ENCODE results near the gene TMX1.

TMX1 gene

GRCh38 chr14:51242545-51243490, 2.8 kb downstream of the TMX1 start:
- DNase-seq = no peak

- DNase-seq = no peak
Measured at GRCh38 chr14:51244591-51244990, 4.5 kb downstream of the TMX1 start.

- no peak for DNase-seq
Measured at GRCh38 chr14:51246032-51246431, 6.0 kb downstream of the TMX1 start.

GRCh38 chr14:51248016-51248987, 8.3 kb downstream of the TMX1 start:
- DNase-seq = peak in 1 of 2 donors; percentile 3

GRCh38 chr14:51251486-51251885, 11.4 kb downstream of the TMX1 start:
- DNase-seq = no peak

- DNase-seq = no peak
Measured at GRCh38 chr14:51253880-51254279, 13.8 kb downstream of the TMX1 start.

GRCh38 chr14:51258280-51258679, 18.2 kb downstream of the TMX1 start:
- no peak for DNase-seq

- DNase-seq = no peak
Measured at GRCh38 chr14:51258788-51259187, 18.7 kb downstream of the TMX1 start.

- DNase-seq = no peak
Measured at GRCh38 chr14:51260225-51260624, 20.2 kb downstream of the TMX1 start.

- DNase-seq = no peak
Measured at GRCh38 chr14:51261151-51261550, 21.1 kb downstream of the TMX1 start.

- DNase-seq = no peak
Measured at GRCh38 chr14:51262868-51263267, 22.8 kb downstream of the TMX1 start.

- no peak for DNase-seq
Measured at GRCh38 chr14:51269634-51270033, 29.6 kb downstream of the TMX1 start.

- no peak for DNase-seq
Measured at GRCh38 chr14:51276605-51277004, 36.6 kb downstream of the TMX1 start.

GRCh38 chr14:51277753-51278415, 37.8 kb downstream of the TMX1 start:
- DNase-seq = peak in 1 of 2 donors; percentile 15

- DNase-seq = no peak
Measured at GRCh38 chr14:51282517-51282916, 42.5 kb downstream of the TMX1 start.

- DNase-seq = peak; percentile 9 to 53
Measured at GRCh38 chr14:51283402-51284085, 43.5 kb downstream of the TMX1 start.

- no peak for DNase-seq
Measured at GRCh38 chr14:51284241-51284640, 44.2 kb downstream of the TMX1 start.

GRCh38 chr14:51285120-51285519, 45.1 kb downstream of the TMX1 start:
- DNase-seq = no peak

- DNase-seq = no peak
Measured at GRCh38 chr14:51289169-51289568, 49.1 kb downstream of the TMX1 start.

GRCh38 chr14:51290132-51290531, 50.1 kb downstream of the TMX1 start:
- DNase-seq = no peak

GRCh38 chr14:51291016-51291415, 51.0 kb downstream of the TMX1 start:
- no peak for DNase-seq
